HG03196 (cell line): ENCODE measurements around the gene CAMK2G.
A peak's percentile ranks its signal among the peaks of the same experiment; 100 is the strongest.
"Not testable (repeated sequence)": the region's sequence is repeated elsewhere in the genome, so short reads cannot be mapped to it uniquely, and the experiment has no call there.

ENCODE experiments used
- ATAC-seq: cut with Tn5 transposase; IDR thresholded peaks from one replicate; pipeline ENCODE4 v1.9.1; 2021; ENCODE audit not compliant: unreplicated experiment

The CAMK2G gene

GRCh38 chr10:73874267-73875138 is at the start of gene CAMK2G:
CAMK2G (minus strand) TSS chr10:73874555; CDS start chr10:73874461, 94 bp downstream.
- peak; percentile 63 for ATAC-seq

DNA sequence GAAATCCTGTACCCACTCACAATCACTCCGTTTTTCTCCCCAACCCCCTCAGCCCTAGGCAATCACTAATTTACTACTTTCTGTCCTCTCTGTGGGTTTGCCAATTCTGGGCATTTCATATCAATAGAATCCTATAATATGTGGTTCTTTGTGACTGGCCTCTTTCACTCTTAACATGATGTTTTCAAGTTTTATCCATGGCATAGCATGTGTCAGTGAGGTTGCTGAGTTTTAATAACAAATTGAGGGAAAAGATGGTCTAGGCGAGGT is 48.4 kb upstream of the CAMK2G start:
- no peak for ATAC-seq

DNA sequence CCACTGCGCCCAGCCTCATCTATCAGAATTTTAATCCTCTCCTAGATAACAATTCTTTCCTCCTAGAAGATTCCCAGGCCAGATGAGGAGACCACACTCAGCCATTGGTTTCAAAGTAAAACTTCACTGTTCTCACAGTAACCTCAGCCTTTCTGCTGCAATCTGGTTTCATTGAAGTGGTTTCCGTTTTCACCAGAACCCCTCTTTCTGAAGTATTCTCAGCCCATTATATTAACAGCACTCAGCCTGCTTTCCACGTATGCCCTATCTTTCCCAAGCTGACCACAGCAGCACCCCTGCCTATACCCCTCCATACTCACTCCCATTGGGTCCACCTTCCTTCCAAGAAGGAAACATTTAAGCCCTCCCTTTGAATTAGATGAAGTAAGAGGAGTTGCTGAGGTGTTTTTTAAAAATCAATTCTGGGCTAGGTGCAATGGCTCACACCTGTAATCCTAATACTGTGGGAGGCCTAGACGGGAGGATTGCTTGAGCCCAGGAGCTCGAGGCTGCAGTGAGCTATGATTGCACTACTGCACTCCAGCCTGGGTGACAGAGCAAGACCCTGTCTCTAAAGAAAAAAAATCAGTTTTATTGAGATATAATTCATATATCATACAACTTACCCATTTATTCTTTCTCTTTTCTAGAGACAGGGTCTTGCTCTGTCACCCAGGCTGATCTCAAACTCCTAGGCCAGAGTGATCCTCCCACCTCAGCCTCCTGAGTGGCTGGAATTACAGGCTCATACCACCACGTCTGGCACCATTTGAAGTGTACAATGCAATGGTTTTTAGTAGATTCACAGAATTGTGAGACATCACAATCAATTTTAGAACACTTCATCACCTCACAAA is 47.9 kb upstream of the CAMK2G start:
- ATAC-seq = no peak

DNA sequence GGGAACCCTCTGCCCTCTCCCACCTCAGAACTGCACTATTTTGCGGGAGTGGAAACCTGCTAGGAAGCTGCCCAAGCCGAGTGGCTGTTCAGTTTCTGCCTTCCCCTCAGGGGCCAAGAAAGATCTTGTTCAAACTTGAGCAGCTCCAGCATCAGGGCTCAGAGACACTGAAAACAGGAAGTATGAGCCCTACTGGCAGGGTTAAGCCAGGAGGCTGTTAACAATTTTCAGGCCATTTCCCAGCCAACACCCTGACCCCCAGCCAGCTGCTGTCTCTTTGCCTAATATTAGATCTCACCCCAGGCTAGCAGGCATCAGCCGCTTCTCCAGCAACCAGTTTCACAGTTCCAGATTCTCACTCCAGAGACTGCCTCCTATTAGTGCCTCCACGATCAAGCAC is 45.7 kb upstream of the CAMK2G start:
- no peak for ATAC-seq

- ATAC-seq = not testable (repeated sequence)
Measured at GRCh38 chr10:73919481-73919880, 45.1 kb upstream of the CAMK2G start.

- no peak for ATAC-seq
Measured at GRCh38 chr10:73917566-73918305, 43.4 kb upstream of the CAMK2G start.

- no peak for ATAC-seq
Measured at GRCh38 chr10:73916761-73917470, 42.6 kb upstream of the CAMK2G start.

GRCh38 chr10:73915206-73915851 is 41.0 kb upstream of the CAMK2G start:
- ATAC-seq = no peak

- ATAC-seq = no peak
Measured at GRCh38 chr10:73914036-73914435, 39.7 kb upstream of the CAMK2G start.

DNA sequence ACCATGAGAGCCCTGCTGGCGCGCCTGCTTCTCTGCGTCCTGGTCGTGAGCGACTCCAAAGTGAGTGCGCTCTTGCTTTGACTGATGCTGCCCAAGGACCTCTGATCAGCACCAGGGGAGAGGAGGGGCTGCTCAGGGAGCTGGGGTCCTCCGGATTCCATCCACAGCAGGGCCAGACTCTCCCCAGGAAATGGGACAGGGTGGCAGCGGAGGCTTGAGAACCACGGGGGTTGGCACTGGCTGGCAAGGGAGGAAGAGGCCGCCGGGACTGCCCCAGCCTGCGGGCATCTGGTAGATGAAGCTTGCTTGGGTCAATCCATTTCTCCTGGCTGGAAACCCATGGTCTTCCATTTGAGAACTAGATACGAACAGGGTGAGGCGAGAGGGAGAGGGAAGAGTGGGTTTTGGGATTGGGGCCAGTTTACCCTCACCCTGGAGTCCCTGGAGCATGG is 37.2 kb upstream of the CAMK2G start:
- no peak for ATAC-seq

- ATAC-seq = no peak
Measured at GRCh38 chr10:73910764-73911552, 36.6 kb upstream of the CAMK2G start, which contains the start of gene PLAU. PLAU (plus strand) TSS chr10:73911132; CDS start chr10:73911556, 424 bp downstream.

GRCh38 chr10:73910401-73910763 is 36.0 kb upstream of the CAMK2G start:
- ATAC-seq = no peak

DNA sequence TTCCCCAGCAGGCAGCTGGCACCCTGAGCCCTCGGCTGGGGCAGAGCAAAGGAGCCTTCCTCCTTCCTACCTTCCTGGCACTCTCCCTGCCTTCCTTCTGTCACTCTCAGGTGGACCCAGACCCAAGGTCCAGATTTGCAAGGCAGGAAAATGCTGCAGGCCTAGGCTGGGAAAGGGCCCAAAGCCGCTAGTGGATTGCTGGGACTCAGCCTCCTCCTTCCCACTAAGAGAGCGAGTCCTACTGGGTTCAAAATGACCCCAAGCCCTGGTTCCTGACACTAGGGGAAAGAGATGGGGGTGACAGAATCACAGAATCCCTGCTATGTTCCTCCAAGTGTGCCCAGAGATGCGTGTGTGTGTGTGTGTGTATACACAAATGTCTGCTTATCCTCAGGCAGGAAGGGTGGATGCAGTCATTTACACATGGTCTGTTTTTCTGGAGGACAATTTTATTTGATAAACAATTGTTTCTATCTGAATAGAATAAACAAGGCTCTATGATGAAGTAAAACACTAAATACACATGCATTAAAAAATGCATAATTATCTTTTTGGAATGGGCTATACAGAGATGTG is 35.3 kb upstream of the CAMK2G start:
- no peak for ATAC-seq

DNA sequence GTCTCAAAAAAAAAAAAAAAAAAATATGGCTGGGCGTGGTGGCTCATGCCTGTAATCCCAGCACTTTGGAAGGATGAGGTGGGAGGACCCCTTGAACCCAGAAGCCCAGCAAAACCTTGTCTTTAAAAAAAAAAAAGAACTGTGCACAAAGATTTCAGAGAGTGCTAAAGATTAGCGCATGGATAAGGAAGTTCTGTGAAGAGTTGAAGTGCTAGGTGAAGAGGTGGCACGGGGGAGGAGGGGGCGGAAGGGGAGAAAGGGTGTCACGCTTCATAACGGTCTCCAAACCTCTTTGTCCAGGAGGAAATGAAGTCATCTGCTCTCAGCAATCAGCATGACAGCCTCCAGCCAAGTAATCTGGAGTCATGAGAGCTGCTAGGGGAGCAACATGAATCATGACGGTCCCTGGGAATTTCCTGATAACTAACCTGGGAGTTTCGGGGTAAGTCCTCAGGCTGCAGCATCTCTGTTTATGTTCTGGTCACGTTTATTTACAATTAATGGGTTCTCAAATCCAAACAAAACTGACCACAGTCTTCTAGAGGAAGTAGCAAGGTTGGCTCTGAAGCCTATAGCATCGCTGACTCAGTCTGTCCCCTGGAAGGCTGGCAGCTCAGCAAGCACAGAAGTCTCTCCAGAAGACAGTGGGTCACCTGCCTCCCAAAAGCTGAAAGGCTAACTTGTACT is 34.6 kb upstream of the CAMK2G start:
- ATAC-seq = no peak

DNA sequence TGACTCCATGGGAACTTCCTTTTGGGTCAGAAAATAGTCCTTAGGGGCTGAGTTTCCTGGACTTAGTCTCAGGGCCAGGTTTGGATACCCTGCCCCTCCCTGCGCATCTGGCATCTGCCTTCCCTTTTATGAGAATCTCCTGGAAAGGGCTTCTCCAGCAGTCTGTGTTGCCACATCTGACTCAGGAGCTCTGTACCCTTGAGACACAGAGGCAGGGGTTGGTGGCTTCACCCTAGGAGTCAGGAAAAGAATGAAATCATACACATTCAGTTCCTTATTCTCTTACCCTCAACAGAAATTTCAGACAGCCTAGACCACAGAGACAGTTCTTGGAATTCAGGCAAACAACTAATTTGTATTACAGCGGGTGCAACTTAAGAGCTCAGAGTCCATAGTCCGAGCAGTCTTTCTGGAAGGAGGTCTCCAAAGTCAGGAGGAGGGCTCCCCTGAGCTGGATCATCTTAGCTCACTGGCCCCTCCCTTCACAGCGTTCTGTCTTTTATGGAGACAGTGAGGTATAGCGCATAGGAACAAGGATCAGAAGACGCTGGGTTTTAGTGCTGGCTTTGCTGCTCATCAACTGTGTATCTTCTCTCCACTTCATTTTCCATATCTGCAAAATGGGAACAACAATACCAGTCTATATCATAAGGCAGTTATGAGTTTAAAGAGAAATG is 33.6 kb upstream of the CAMK2G start:
- ATAC-seq = no peak

DNA sequence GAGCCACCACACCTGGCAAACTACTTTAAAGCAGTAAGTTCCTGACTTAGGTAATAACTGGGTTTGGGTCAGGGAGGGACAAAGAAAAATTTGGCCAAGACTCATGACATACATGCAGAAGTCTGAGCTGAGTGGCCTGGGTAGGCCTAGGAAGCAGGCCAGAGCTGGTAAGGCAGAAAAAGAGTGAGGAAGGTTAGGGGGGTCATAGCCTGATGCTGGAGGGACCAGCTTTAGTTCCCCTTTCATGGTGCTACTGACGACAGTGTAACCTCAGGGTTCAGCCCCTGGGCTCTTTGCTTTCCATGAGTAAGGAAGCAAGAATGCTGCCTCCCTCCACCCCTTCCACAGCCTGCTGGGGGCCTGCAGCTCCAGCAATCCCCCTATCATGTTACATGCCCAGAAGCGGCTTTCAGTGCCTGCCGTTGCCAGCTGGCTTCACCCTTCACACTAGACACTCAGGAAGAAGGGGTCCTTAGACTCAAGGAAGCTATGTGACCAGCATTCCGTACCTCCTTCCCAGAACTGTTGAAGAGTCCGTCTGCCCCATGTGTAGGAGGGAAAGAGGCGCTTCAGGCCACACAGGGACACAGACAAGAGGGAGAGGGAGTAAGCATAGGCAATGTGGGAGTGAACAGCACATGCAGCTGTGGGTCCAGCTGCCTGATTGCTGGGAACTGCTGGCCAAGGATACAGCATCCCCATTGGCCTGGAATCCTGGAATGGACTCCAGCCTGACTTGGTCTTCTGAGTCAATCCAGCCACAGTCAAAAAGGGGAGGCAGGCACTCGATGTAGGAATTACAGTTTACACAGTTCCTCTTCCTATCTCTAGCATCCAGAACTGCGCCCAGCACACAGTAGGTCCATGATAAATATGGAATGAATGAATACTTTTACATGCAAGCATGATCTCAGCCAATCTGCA is 32.4 kb upstream of the CAMK2G start:
- no peak for ATAC-seq
